HepG2 (cell line): ENCODE measurements around the gene BEST3. TPM values are rescaled to one million over a fixed set of nuclear protein-coding genes. Genes with fewer than 3 reads are reported as not detected.

Experiments
- ATAC-seq: fragments of 200-7000 bp; cut with Tn5 transposase; 3 replicates; pipeline ENCODE4 v1.9.1; 2020; ENCODE audit warnings: mild to moderate bottlenecking, moderate library complexity
- BruUV-seq: library from RNA; stranded (reverse); fragments of 400-500 nt; replicated peaks from 2 replicates; lab custom pipeline; 2021; lab: Mats Ljungman, UMichigan
- CTCF ChIA-PET: fragments of 300-600 bp; formaldehyde crosslinking; extraction: SDS; loops from one replicate; lab custom pipeline; 2021; ENCODE audit warnings: low total read pairs, inconsistent platforms, low intra/inter-chr PET ratio; lab: Yijun Ruan, JAX
- POLR2A ChIA-PET: fragments of 350-600 bp; sonication (Branson Sonifier 250); formaldehyde crosslinking; loops from one replicate; lab custom pipeline; 2020; ENCODE audit warnings: antibody characterized with exemption, inconsistent platforms; lab: Yijun Ruan, JAX
- DNase-seq: peaks from one replicate; pipeline ENCODE4 v3.0.0-alpha.2; 2015; ENCODE audit warnings: low spot score
- FAIRE-seq: peaks from 3 replicates; lab custom pipeline; 2011; peaks lifted over from hg19 to GRCh38; lab: Jason Lieb, UNC
- H2AFZ ChIP-seq: one replicate; pipeline ENCODE4 v1.6.1; 2011; ENCODE audit warnings: low read length, inconsistent platforms
- H3K27ac ChIP-seq: fragments of 300-600 bp; 3 replicates; pipeline ENCODE4 v1.8.0; 2011; ENCODE audit warnings: mixed run types, mild to moderate bottlenecking, mixed read lengths, low read length, inconsistent platforms; ENCODE audit not compliant: insufficient read depth; ENCODE audit errors: extremely low read length
- H3K27me3 ChIP-seq, 2 experiments: fragments of 200-600 bp in 1 of 2; 2 replicates in 1 of 2; 3 replicates in 1 of 2; pipeline versions ENCODE4 v1.6.0 to v1.8.0; 2011; ENCODE audit warnings: low read length in 2 of 2, mild to moderate bottlenecking in 2 of 2, moderate library complexity in 2 of 2, inconsistent platforms in 1 of 2; ENCODE audit not compliant: insufficient read depth in 2 of 2, control insufficient read depth in 1 of 2
- H3K36me3 ChIP-seq, 2 experiments: fragments of 200-600 bp in 1 of 2; replicated peaks in 1 of 2; 2 replicates in 1 of 2; 3 replicates in 1 of 2; pipeline versions ENCODE4 v1.5.1 to v1.8.0; 2011; ENCODE audit warnings: low read length in 2 of 2, inconsistent platforms in 1 of 2; ENCODE audit not compliant: insufficient read depth in 2 of 2, control insufficient read depth in 1 of 2
- H3K4me1 ChIP-seq: 2 replicates; pipeline ENCODE4 v1.5.1; 2012; ENCODE audit warnings: low read length, inconsistent platforms; ENCODE audit not compliant: insufficient read depth
- H3K4me2 ChIP-seq: 2 replicates; pipeline ENCODE4 v1.6.0; 2011; ENCODE audit warnings: low read depth, low read length, inconsistent platforms
- H3K4me3 ChIP-seq, 3 experiments: fragments of 200-600 bp in 1 of 3; sonication (generic), shearing (Covaris generic) in 1 of 3; replicated peaks in 1 of 3; 2 replicates each; pipeline ENCODE4 v1.5.1; 2011 to 2016; ENCODE audit warnings: low read length in 3 of 3, inconsistent platforms in 2 of 3, low read depth in 2 of 3, mild to moderate bottlenecking in 2 of 3, control low read depth in 1 of 3, mixed read lengths in 1 of 3; ENCODE audit not compliant: insufficient read depth in 1 of 3
- H3K79me2 ChIP-seq: one replicate; pipeline ENCODE4 v1.6.1; 2011; ENCODE audit warnings: low read length, inconsistent platforms; ENCODE audit not compliant: insufficient read depth
- H3K9ac ChIP-seq: 2 replicates; pipeline ENCODE4 v1.6.0; 2011; ENCODE audit warnings: mild to moderate bottlenecking, low read depth, low read length, inconsistent platforms; ENCODE audit not compliant: insufficient read depth
- H3K9me3 ChIP-seq: 2 replicates; pipeline ENCODE4 v1.5.1; 2012; ENCODE audit warnings: mild to moderate bottlenecking, low read length
- H4K20me1 ChIP-seq: 2 replicates; pipeline ENCODE4 v1.6.0; 2011; ENCODE audit warnings: inconsistent platforms, mild to moderate bottlenecking, low read length, moderate library complexity; ENCODE audit not compliant: insufficient read depth
- ELF3 ChIP-seq: IDR thresholded peaks from 2 replicates; pipeline ENCODE4 v1.6.1; 2016; ENCODE audit warnings: missing genetic modification reagents, missing compliant biosample characterization
- ERF ChIP-seq: IDR thresholded peaks from 2 replicates; pipeline ENCODE4 v1.6.1; 2018; ENCODE audit warnings: missing biosample characterization, missing genetic modification reagents
- GABPA ChIP-seq, 2 experiments: IDR thresholded peaks; 2 replicates each; pipeline ENCODE4 v1.6.1; 2011 to 2016; ENCODE audit warnings: low read depth in 2 of 2, low read length in 1 of 2, missing biosample characterization in 1 of 2, missing genetic modification characterization in 1 of 2
- HOXA3 ChIP-seq: sonication (generic); formaldehyde crosslinking; IDR thresholded peaks from 2 replicates; pipeline ENCODE4 v1.5.0; 2020; ENCODE audit warnings: missing genetic modification reagents
- IRF2 ChIP-seq: IDR thresholded peaks from 2 replicates; pipeline ENCODE4 v1.6.1; 2018; ENCODE audit warnings: missing genetic modification reagents, missing compliant biosample characterization
- MEIS2 ChIP-seq: sonication (generic); formaldehyde crosslinking; IDR thresholded peaks from 2 replicates; pipeline ENCODE4 v1.9.0; 2021; ENCODE audit warnings: mild to moderate bottlenecking, missing genetic modification reagents
- MXI1 ChIP-seq: IDR thresholded peaks from 3 replicates; pipeline ENCODE4 v1.6.1; 2012; ENCODE audit warnings: low read depth, low read length, inconsistent platforms, borderline replicate concordance
- PTBP1 ChIP-seq: fragments of 200-400 bp; formaldehyde crosslinking; IDR thresholded peaks from 2 replicates; pipeline ENCODE4 v1.6.1; 2018; ENCODE audit warnings: low read length, low read depth; ENCODE audit not compliant: poor library complexity, severe bottlenecking
- REL ChIP-seq: sonication (generic); formaldehyde crosslinking; conservative IDR thresholded peaks from 2 replicates; pipeline ENCODE4 v1.8.0; 2022; ENCODE audit warnings: mild to moderate bottlenecking, missing genetic modification reagents, moderate library complexity
- SAP130 ChIP-seq: IDR thresholded peaks from 2 replicates; pipeline ENCODE4 v1.6.1; 2016; ENCODE audit warnings: low read depth
- WIZ ChIP-seq: sonication (generic); formaldehyde crosslinking; IDR thresholded peaks from 2 replicates; pipeline ENCODE4 v1.5.1; 2020; ENCODE audit warnings: mild to moderate bottlenecking, missing genetic modification reagents
- XRCC5 ChIP-seq: fragments of 200-400 bp; formaldehyde crosslinking; optimal IDR thresholded peaks from 2 replicates; pipeline ENCODE3; 2017; ENCODE audit warnings: mild to moderate bottlenecking, low read length
- ZNF180 ChIP-seq: sonication (generic); formaldehyde crosslinking; IDR thresholded peaks from 2 replicates; pipeline ENCODE4 v1.4.0; 2020; ENCODE audit warnings: low read depth, missing genetic modification reagents, borderline replicate concordance
- ZNF607 ChIP-seq: sonication (generic); formaldehyde crosslinking; IDR thresholded peaks from 2 replicates; pipeline ENCODE4 v1.5.1; 2020; ENCODE audit warnings: missing genetic modification reagents, mild to moderate bottlenecking, borderline replicate concordance
- ZNF709 ChIP-seq: sonication (generic); formaldehyde crosslinking; IDR thresholded peaks from 2 replicates; pipeline ENCODE4 v1.5.0; 2020; ENCODE audit warnings: mild to moderate bottlenecking, missing genetic modification reagents
- ZNF737 ChIP-seq: sonication (generic); formaldehyde crosslinking; IDR thresholded peaks from 2 replicates; pipeline ENCODE4 v1.5.0; 2020; ENCODE audit warnings: missing genetic modification reagents, mild to moderate bottlenecking, borderline replicate concordance
- ZNF816 ChIP-seq: sonication (generic); formaldehyde crosslinking; IDR thresholded peaks from 2 replicates; pipeline ENCODE4 v1.8.0; 2022; ENCODE audit warnings: missing genetic modification reagents, mild to moderate bottlenecking, borderline replicate concordance
- WGBS: methylation state at CpG from one replicate; pipeline ENCODE4 v1.1.6; 2017; ENCODE audit warnings: low lambda C conversion rate; 5-methylcytosine and 5-hydroxymethylcytosine counted together
- in situ Hi-C: cut with HindIII; loops from 2 replicates; pipeline ENCODE4 v1.10.0; 2017; ENCODE audit warnings: low pct_unique_long_range_greater_than_20kb; ENCODE audit not compliant: extremely low pct_ligation_motif_present
- intact Hi-C: fragments of 100-400 bp; cut with micrococcal nuclease; formaldehyde crosslinking; loops from one replicate; pipeline ENCODE4 v1.10.0; 2022; ENCODE audit not compliant: unreplicated experiment
- polyA plus RNA-seq, 8 experiments: library from polyadenylated mRNA; depleted of rRNA in 3 of 8; stranded (reverse) in 7 of 8; unstranded in 1 of 8; fragments of >200 nt; fragmentation: Illumina TruSeq in 4 of 8; extraction: Trizol in 4 of 8; gene quantifications; 2 replicates each; pipeline versions ENCODE4 v1.2.1 to v1.2.3, GENCODE V29; 2011 to 2016; ENCODE audit warnings: low read depth in 4 of 8, missing spikeins in 1 of 8, mixed read lengths in 1 of 8; ENCODE audit not compliant: insufficient read depth in 1 of 8
- total RNA-seq, 5 experiments: library from RNA; depleted of rRNA; stranded (reverse); fragments of >200 nt; fragmentation: Illumina TruSeq; extraction: Trizol; gene quantifications; 2 replicates each; pipeline ENCODE4 v1.2.3, GENCODE V29; 2016; ENCODE audit warnings: low read depth in 1 of 5

The BEST3 gene
- total and polyA plus RNA-seq, 2 of the 13 experiments (the other 11 are each of a cell fraction or from before 2014, with no cell fraction given), result not detected

- H3K36me3 ChIP-seq, result no peaks in the 10 kb centered on the region
- no peaks in the 10 kb centered on the region for H3K9me3 ChIP-seq
- DNase-seq (no peak), ATAC-seq (no peak)
- H3K4me2 ChIP-seq, result no peak overlapping the region
- CTCF ChIA-PET, result no interaction called here
- H3K79me2 ChIP-seq, result no peaks in the 10 kb centered on the region
- H3K27ac ChIP-seq, result no peak overlapping the region
- BruUV-seq, result no TSS peak
- POLR2A ChIA-PET, result no interaction called here
- no peaks in the 10 kb centered on the region for H4K20me1 ChIP-seq
- 0 out of 2 replicates have a peak, but pooled peaks cover 11% of the 10 kb centered on the region for H3K4me1 ChIP-seq
- no peak overlapping the region for H3K9ac ChIP-seq
- H3K27me3 ChIP-seq, result peaks cover 0 to 18% of the 10 kb centered on the region in 2 experiments; a peak in 2 of 5 replicates
- no peak for TF ChIP-seq REL (CRISPR knock-in tag)
- TF ChIP-seq HOXA3, result no peak
- TF ChIP-seq PTBP1, result no peak
- TF ChIP-seq ZNF607 (CRISPR knock-in tag), result no peak
- no peak for TF ChIP-seq ERF (CRISPR knock-in tag)
- no peak for TF ChIP-seq ZNF709
- no peak for TF ChIP-seq ZNF180 (CRISPR knock-in tag)
- TF ChIP-seq, all 625 proteins: peak for 0
- in situ Hi-C loops, result no loop called here
- Histone ChIP-seq H2AFZ (no peak overlapping the region), H3K4me3 (no peak overlapping the region)
- intact Hi-C loops, result no loop called here
- FAIRE-seq, result no peak
- WGBS, result 48% methylated on average over 2 of the region's 2 CpGs
Observed at GRCh38 chr12:69689638-69690037, 9.5 kb downstream of the BEST3 start.

- DNase-seq (peak; percentile 44), FAIRE-seq (no peak), ATAC-seq (peak; percentile 99)
- H3K9me3 ChIP-seq, result no peaks in the 10 kb centered on the region
- CTCF ChIA-PET, result no interaction called here
- no peak overlapping the region for H3K9ac ChIP-seq
- H3K27ac ChIP-seq, result no peak overlapping the region
- peaks cover 0 to 18% of the 10 kb centered on the region in 2 experiments; a peak in 1 of 5 replicates for H3K27me3 ChIP-seq
- peak overlapping the region in 1 of 3 experiments; percentile 28; a peak in 1 of 6 replicates for H3K4me3 ChIP-seq
- no peaks in the 10 kb centered on the region for H4K20me1 ChIP-seq
- WGBS, result 19% methylated on average over 13 of the region's 14 CpGs
- POLR2A ChIA-PET, result no interaction called here
- 0 out of 2 replicates have a peak, but pooled peaks cover 11% of the 10 kb centered on the region for H3K4me1 ChIP-seq
- BruUV-seq, result no TSS peak
- H3K36me3 ChIP-seq, result no peaks in the 10 kb centered on the region
- H3K79me2 ChIP-seq, result no peaks in the 10 kb centered on the region
- H3K4me2 ChIP-seq, result peak overlapping the region; percentile 61
- intact Hi-C loops (no loop called here), in situ Hi-C loops (no loop called here)
- no peak overlapping the region for H2AFZ ChIP-seq
- TF ChIP-seq IRF2 (CRISPR knock-in tag), result 0 out of 2 replicates have a peak, but pooled peaks have one; percentile 32
- no peak for TF ChIP-seq ZNF737 (CRISPR knock-in tag)
- TF ChIP-seq MXI1, result 0 out of 3 replicates have a peak, but pooled peaks have one; percentile 17
- peak; percentile 32 for TF ChIP-seq XRCC5
- no peak for TF ChIP-seq ZNF816 (CRISPR knock-in tag)
- 0 out of 2 replicates have a peak, but pooled peaks have one; percentile 19 for TF ChIP-seq MEIS2 (CRISPR knock-in tag)
- TF ChIP-seq WIZ (CRISPR knock-in tag), result no peak
- no peak for TF ChIP-seq GABPA (IDR thresholded peaks at IDR 0.05; ENCODE audit: low read depth, low read length)
- no peak for TF ChIP-seq GABPA (CRISPR knock-in tag; IDR thresholded peaks at IDR 0.05; ENCODE audit: low read depth)
- TF ChIP-seq SAP130, result peak; percentile 47; the same call in 1 of the 2 replicates
- peak; percentile 63 for TF ChIP-seq ELF3 (CRISPR knock-in tag)
Observed at GRCh38 chr12:69688471-69689427, 10.4 kb downstream of the BEST3 start.
